Activated B cell treated with CpG ODN at 0.5 μM for 24 hours (primary cell): ENCODE data around the gene CCDC149. TPM values are rescaled to one million over a fixed set of nuclear protein-coding genes. Genes with fewer than 3 reads are reported as not detected.

ENCODE experiments used
- ATAC-seq: fragments of 200-7000 bp; cut with Tn5 transposase; one replicate; pipeline ENCODE4 v1.10.0; 2021; ENCODE audit warnings: low read depth, mild to moderate bottlenecking, moderate library complexity
- CTCF ChIA-PET: fragments of 350-600 bp; sonication (Branson Sonifier 250); formaldehyde crosslinking; loops from one replicate; lab custom pipeline; 2021; ENCODE audit warnings: antibody characterized with exemption; lab: Charles Lee
- POLR2A ChIA-PET: fragments of 350-600 bp; sonication (Branson Sonifier 250); formaldehyde crosslinking; loops from one replicate; lab custom pipeline; 2021; ENCODE audit warnings: antibody characterized with exemption; lab: Charles Lee
- DNase-seq: peaks from one replicate; pipeline ENCODE4 v3.0.0; 2022
- H3K27ac Mint-ChIP-seq: one replicate; pipeline ENCODE4 v1.8.0; 2020; ENCODE audit warnings: mixed read lengths
- H3K27me3 Mint-ChIP-seq: one replicate; pipeline ENCODE4 v1.8.0; 2021; ENCODE audit warnings: mixed read lengths
- H3K36me3 Mint-ChIP-seq: one replicate; pipeline ENCODE4 v1.8.0; 2021; ENCODE audit warnings: low read depth, mixed read lengths
- H3K4me1 Mint-ChIP-seq: one replicate; pipeline ENCODE4 v1.8.0; 2021; ENCODE audit warnings: mixed read lengths
- H3K4me3 Mint-ChIP-seq: one replicate; pipeline ENCODE4 v1.8.0; 2020; ENCODE audit warnings: mild to moderate bottlenecking, mixed read lengths
- H3K9me3 Mint-ChIP-seq: one replicate; pipeline ENCODE4 v1.8.0; 2020; ENCODE audit warnings: mixed read lengths
- intact Hi-C: fragments of 100-400 bp; cut with micrococcal nuclease; formaldehyde crosslinking; loops from one replicate; pipeline ENCODE4 v1.15.1; 2024
- total RNA-seq: library from RNA; stranded (reverse); gene quantifications from 2 replicates; pipeline ENCODE4 v1.2.3, GENCODE V29; 2022
- TF ChIP-seq, protein P1 (sequence below): fragments of 200-600 bp; IDR thresholded peaks from one replicate; pipeline ENCODE4 v1.8.0; 2022; ENCODE audit warnings: antibody characterized with exemption, mild to moderate bottlenecking

CCDC149 gene
- total RNA-seq, 1 donor from 2014 or later: not detected

- Mint-ChIP-seq H3K9me3 (peaks cover 6% of the 10 kb centered on the region), H3K27ac (no peak overlapping the region), H3K4me1 (no peaks in the 10 kb centered on the region), H3K4me3 (no peak overlapping the region), H3K36me3 (no peaks in the 10 kb centered on the region), H3K27me3 (no peaks in the 10 kb centered on the region)
- ChIA-PET CTCF (no interaction called here), POLR2A (no interaction called here)
- DNase-seq (no peak), ATAC-seq (no peak)
- TF ChIP-seq, protein P1, sequence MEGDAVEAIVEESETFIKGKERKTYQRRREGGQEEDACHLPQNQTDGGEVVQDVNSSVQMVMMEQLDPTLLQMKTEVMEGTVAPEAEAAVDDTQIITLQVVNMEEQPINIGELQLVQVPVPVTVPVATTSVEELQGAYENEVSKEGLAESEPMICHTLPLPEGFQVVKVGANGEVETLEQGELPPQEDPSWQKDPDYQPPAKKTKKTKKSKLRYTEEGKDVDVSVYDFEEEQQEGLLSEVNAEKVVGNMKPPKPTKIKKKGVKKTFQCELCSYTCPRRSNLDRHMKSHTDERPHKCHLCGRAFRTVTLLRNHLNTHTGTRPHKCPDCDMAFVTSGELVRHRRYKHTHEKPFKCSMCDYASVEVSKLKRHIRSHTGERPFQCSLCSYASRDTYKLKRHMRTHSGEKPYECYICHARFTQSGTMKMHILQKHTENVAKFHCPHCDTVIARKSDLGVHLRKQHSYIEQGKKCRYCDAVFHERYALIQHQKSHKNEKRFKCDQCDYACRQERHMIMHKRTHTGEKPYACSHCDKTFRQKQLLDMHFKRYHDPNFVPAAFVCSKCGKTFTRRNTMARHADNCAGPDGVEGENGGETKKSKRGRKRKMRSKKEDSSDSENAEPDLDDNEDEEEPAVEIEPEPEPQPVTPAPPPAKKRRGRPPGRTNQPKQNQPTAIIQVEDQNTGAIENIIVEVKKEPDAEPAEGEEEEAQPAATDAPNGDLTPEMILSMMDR: no peak
- intact Hi-C loops: no loop called here
Observed at GRCh38 chr4:24933684-24934275, 20.9 kb upstream of the CCDC149 start.

DNA sequence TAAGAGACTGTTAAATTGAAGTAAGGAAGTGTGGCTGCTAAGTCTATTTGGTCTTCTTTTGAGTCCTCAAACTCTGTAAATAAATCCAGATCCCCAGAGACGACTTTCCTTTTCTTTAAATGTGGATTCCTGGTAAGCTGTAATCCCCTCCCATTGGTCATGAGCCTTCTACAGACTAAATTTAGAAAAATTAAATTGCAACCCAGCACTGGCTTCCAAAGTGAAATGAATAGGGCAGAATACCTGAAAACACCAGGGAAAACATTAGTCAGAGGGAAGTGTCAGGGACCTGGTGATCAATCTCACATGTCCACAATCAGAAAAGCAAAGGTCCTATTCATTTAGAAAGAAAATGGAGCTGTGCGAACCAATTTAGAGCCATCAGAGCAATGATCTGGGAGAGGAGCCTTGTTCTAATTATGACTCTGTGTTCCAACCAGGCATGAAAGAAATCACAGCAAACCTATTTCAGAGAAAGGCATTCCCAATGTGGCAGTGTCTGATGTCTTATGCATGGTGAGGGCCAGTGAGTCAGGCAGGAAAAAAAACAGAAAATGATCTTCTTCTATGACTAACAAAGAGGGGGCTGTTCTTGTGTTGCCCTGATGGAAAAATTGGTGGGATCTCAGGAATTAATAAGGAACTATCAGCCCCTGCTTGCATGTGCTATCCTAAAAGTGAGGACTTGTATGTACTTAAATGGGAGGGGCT, 19.8 kb upstream of the CCDC149 start:
- intact Hi-C loops: no loop called here
- H3K27me3 Mint-ChIP-seq: peaks cover under 1% of the 10 kb centered on the region
- DNase-seq (no peak), ATAC-seq (no peak)
- no peaks in the 10 kb centered on the region for H3K36me3 Mint-ChIP-seq
- ChIA-PET POLR2A (no interaction called here), CTCF (no interaction called here)
- TF ChIP-seq, protein P1: no peak
- H3K4me1 Mint-ChIP-seq: no peaks in the 10 kb centered on the region
- peaks cover 6% of the 10 kb centered on the region for H3K9me3 Mint-ChIP-seq
- no peak overlapping the region for H3K4me3 Mint-ChIP-seq
- no peak overlapping the region for H3K27ac Mint-ChIP-seq

DNA sequence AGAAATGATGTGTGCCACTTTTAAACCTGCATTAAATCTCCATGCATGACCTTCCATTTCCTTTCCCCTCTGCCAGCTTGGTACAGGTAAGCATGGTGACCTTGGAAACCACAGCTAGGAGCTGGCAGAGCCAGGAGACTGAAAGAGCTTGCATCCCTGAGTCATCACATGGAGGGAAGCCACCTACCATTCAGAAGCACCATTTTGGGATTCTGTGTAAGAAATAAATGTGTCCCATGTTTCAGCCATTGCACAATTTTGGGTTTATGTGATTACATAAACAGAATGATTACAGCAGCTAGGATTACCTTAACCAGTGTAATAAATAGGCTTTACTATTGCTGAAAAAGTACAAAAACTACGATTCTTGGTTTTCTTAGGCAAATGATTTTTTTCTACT, 17.3 kb upstream of the CCDC149 start:
- ChIA-PET CTCF (no interaction called here), POLR2A (no interaction called here)
- no peaks in the 10 kb centered on the region for H3K4me1 Mint-ChIP-seq
- no peak overlapping the region for H3K27ac Mint-ChIP-seq
- H3K9me3 Mint-ChIP-seq: peaks cover 6% of the 10 kb centered on the region
- no peak overlapping the region for H3K4me3 Mint-ChIP-seq
- peaks cover 2% of the 10 kb centered on the region for H3K27me3 Mint-ChIP-seq
- TF ChIP-seq, protein P1: no peak
- H3K36me3 Mint-ChIP-seq: no peaks in the 10 kb centered on the region
- ATAC-seq: no peak
- intact Hi-C loops: no loop called here
- no peak for DNase-seq

DNA sequence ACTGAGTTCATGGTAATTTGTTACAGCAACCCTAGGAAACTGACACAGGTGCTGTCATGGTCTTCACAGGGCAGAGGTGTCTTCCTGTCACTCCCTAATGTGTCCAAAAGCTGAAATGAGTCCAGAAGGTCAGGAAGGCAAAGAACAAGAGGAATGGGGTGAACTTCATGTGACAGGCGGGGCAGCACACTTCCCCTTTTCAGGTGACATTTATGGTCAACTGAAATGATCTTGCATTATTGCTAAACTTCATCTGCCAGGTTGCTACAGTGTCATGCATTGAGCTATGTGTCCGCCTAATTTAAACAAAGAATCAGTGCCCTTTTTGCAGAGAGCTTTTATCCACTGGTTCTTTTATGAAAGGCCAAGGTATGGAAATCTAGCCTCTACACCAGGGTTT, 15.9 kb upstream of the CCDC149 start:
- H3K4me3 Mint-ChIP-seq: no peak overlapping the region
- ChIA-PET CTCF (no interaction called here), POLR2A (no interaction called here)
- no peak for ATAC-seq
- no peak for DNase-seq
- no peaks in the 10 kb centered on the region for H3K4me1 Mint-ChIP-seq
- H3K36me3 Mint-ChIP-seq: no peaks in the 10 kb centered on the region
- TF ChIP-seq, protein P1: no peak
- H3K27me3 Mint-ChIP-seq: peaks cover 2% of the 10 kb centered on the region
- H3K9me3 Mint-ChIP-seq: peaks cover 3% of the 10 kb centered on the region
- intact Hi-C loops: no loop called here
- no peak overlapping the region for H3K27ac Mint-ChIP-seq

DNA sequence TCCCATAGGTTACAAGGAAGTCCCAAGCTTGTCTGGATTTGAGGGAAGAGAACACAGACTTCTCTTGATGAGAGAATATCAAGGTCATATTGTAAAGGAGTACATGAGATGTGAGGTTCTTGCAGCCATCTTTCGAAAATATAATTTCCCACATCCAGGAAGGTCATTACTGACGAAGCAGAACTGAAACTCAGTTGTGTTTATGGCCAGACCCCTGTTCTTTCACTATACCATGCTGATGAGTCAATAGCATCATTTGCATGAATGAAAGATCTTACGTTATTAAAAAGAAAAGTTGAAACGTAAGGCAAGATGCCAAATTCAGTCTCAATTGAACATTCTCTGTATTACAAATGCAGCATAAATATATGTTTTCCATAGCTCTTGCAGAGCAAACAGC, 14.2 kb upstream of the CCDC149 start:
- TF ChIP-seq, protein P1: no peak
- no peak for ATAC-seq
- Mint-ChIP-seq H3K4me3 (no peak overlapping the region), H3K4me1 (no peaks in the 10 kb centered on the region), H3K27ac (no peak overlapping the region), H3K27me3 (peaks cover 2% of the 10 kb centered on the region), H3K9me3 (no peaks in the 10 kb centered on the region), H3K36me3 (no peaks in the 10 kb centered on the region)
- intact Hi-C loops: no loop called here
- no peak for DNase-seq
- ChIA-PET CTCF (no interaction called here), POLR2A (no interaction called here)
